DND-41 (cell line): ENCODE data around the gene RCAN1.

ENCODE experiments used
- CTCF ChIP-seq: IDR thresholded peaks from 2 replicates; pipeline ENCODE4 v1.5.1; 2012; ENCODE audit warnings: borderline replicate concordance, low read length, moderate library complexity, mild to moderate bottlenecking; ENCODE audit not compliant: poor library complexity, severe bottlenecking; ENCODE audit errors: extremely low read depth
- EZH2 ChIP-seq: IDR thresholded peaks from 3 replicates; pipeline ENCODE4 v1.6.1; 2012; ENCODE audit warnings: borderline replicate concordance, low read depth, mild to moderate bottlenecking, moderate library complexity, low read length, inconsistent platforms; ENCODE audit not compliant: severe bottlenecking

DNA sequence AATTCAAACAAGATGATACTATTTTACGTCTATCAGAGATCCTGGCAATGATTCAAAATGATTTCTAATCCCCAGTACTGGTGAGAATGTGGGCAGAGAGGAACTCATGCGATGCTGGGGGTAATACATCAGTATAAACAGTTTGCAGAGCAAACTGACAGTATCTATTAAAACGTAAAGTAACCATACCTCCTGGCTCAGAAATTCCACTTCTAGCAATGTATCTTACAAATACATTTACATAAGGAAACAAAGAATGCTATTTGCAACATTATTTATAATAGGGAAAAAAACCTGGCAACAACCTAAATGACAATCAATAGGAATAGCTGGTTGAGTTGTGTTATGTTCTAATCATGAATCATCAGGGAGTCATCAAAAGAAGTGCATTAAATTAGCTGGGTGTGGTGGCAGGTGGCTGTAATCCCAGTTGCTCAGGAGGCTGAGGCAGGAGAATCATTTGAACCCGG is 15.9 kb downstream of the RCAN1 start:
- no peak for TF ChIP-seq CTCF
- TF ChIP-seq EZH2: no peak
